Body of pancreas (tissue), 4 donors: ENCODE results near the gene M1AP. TPM values are rescaled to one million over a fixed set of nuclear protein-coding genes. Genes with fewer than 3 reads are reported as not detected.
"Not testable (repeated sequence)": the region's sequence is repeated elsewhere in the genome, so short reads cannot be mapped to it uniquely, and the experiment has no call there.

Experiments used
- ATAC-seq: fragments of 150-250 bp; one replicate; pipeline ENCODE4 v1.9.1; 2016
- DNase-seq, 4 donors: peaks; one replicate each; pipeline ENCODE4 v3.0.0-alpha.2; 2019
- H3K27ac ChIP-seq, 4 donors: fragments of 200-600 bp; sonication (generic); 1 replicate in 3 of 4; 2 replicates in 1 of 4; pipeline versions ENCODE4 v1.5.1 to v1.6.1; 2016 to 2019; ENCODE audit warnings: mild to moderate bottlenecking in 1 of 4, mixed read lengths in 1 of 4, moderate library complexity in 1 of 4
- H3K27me3 ChIP-seq, 2 donors: fragments of 200-600 bp; sonication (generic); one replicate each; pipeline ENCODE4 v1.6.0; 2016; ENCODE audit warnings: mild to moderate bottlenecking in 1 of 2
- H3K36me3 ChIP-seq, 2 donors: fragments of 200-600 bp; sonication (generic); replicated peaks in 1 of 2; 2 replicates each; pipeline ENCODE4 v1.5.1; 2016; ENCODE audit warnings: low read depth in 2 of 2; ENCODE audit not compliant: insufficient read depth in 1 of 2
- H3K4me1 ChIP-seq: fragments of 200-600 bp; sonication (generic); one replicate; pipeline ENCODE4 v1.6.0; 2016
- H3K4me3 ChIP-seq, 2 donors: fragments of 200-600 bp; sonication (generic); 1 replicate in 1 of 2; 2 replicates in 1 of 2; pipeline ENCODE4 v1.5.1; 2016 to 2019
- H3K9me3 ChIP-seq, 3 donors: fragments of 200-600 bp; sonication (generic); 1 replicate in 2 of 3; 2 replicates in 1 of 3; pipeline ENCODE4 v1.5.1; 2016
- POLR2A ChIP-seq, 3 donors: fragments of 450-650 bp; IDR thresholded peaks; one replicate each; pipeline ENCODE4 v1.6.1; 2016; ENCODE audit warnings: antibody characterized with exemption in 3 of 3, mild to moderate bottlenecking in 2 of 3
- WGBS, 2 donors: methylation state at CpG; one replicate each; pipeline ENCODE4 v1.1.5; 2017; 5-methylcytosine and 5-hydroxymethylcytosine counted together
- intact Hi-C: fragments of 100-400 bp; cut with DNase I; formaldehyde crosslinking; loops from one replicate; pipeline ENCODE4 v1.15.1; 2023
- total RNA-seq, 2 donors: library from RNA; depleted of rRNA; stranded (reverse); fragments of >200 nt; gene quantifications; one replicate each; pipeline ENCODE4 v1.1.0, GENCODE V29; 2016
- TF ChIP-seq, protein P1 (sequence below), 7 experiments: fragments of 450-650 bp in 4 of 7; fragments of 200-600 bp in 3 of 7; sonication (generic) in 3 of 7; IDR thresholded peaks; one replicate each; pipeline ENCODE4 v1.5.1; 2016 to 2019; ENCODE audit warnings: antibody characterized with exemption in 7 of 7

The M1AP gene
- total RNA-seq, 2 donors from 2014 or later, result not detected

DNA sequence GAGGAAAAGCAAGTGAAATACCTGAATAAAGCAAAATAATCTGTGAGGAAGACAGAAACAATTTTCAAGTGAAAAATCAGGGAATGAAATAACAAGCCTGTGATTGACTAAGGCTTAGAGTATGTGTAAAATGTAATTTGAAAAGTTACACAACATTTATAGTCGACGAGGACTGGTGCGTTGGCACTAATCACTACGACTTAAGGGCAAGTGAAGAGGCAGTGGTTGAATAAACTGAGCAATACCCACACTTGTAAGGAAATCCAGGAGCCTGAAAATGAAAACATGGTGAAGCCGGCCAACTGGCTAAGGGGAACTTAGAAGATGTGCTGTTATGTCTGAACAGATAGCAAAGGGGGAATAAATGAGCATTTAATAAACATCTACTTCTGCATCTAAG, 80.2 kb downstream of the M1AP start:
- Histone ChIP-seq H3K36me3 (no peaks in the 10 kb centered on the region), H3K4me3 (no peak overlapping the region), H3K4me1 (no peaks in the 10 kb centered on the region), H3K27me3 (no peaks in the 10 kb centered on the region), H3K9me3 (no peaks in the 10 kb centered on the region), H3K27ac (no peak overlapping the region)
- DNase-seq (no peak), ATAC-seq (no peak)
- WGBS, 2 donors, result 56 to 70% methylated on average over 5 of the region's 5 CpGs
- no peak for TF ChIP-seq POLR2A (IDR thresholded peaks at IDR 0.05)
- TF ChIP-seq, protein P1, sequence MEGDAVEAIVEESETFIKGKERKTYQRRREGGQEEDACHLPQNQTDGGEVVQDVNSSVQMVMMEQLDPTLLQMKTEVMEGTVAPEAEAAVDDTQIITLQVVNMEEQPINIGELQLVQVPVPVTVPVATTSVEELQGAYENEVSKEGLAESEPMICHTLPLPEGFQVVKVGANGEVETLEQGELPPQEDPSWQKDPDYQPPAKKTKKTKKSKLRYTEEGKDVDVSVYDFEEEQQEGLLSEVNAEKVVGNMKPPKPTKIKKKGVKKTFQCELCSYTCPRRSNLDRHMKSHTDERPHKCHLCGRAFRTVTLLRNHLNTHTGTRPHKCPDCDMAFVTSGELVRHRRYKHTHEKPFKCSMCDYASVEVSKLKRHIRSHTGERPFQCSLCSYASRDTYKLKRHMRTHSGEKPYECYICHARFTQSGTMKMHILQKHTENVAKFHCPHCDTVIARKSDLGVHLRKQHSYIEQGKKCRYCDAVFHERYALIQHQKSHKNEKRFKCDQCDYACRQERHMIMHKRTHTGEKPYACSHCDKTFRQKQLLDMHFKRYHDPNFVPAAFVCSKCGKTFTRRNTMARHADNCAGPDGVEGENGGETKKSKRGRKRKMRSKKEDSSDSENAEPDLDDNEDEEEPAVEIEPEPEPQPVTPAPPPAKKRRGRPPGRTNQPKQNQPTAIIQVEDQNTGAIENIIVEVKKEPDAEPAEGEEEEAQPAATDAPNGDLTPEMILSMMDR (IDR thresholded peaks at IDR 0.05), result no peak
- intact Hi-C loops, result no loop called here

DNA sequence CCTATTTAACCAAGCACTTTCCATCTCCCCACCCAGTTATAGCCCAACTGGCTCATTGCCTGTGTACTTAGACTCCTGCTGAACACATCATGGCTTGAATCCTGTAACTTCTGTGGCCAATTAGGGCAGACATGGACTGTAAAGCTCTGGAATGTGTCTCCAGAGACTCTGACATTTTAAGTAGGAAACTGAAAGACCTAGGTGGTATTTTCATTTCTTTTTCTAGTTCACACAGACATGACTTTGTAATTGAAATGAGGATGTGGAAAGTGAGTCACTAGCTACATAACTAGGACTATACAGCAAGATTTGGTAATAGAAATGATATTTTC, 81.4 kb downstream of the M1AP start:
- Histone ChIP-seq H3K9me3 (no peaks in the 10 kb centered on the region), H3K27me3 (no peaks in the 10 kb centered on the region), H3K4me1 (no peaks in the 10 kb centered on the region), H3K4me3 (no peak overlapping the region), H3K27ac (no peak overlapping the region), H3K36me3 (no peaks in the 10 kb centered on the region)
- intact Hi-C loops, result no loop called here
- ATAC-seq (no peak), DNase-seq (no peak)
- no peak for TF ChIP-seq POLR2A (IDR thresholded peaks at IDR 0.05)
- TF ChIP-seq, protein P1 (IDR thresholded peaks at IDR 0.05), result no peak

DNA sequence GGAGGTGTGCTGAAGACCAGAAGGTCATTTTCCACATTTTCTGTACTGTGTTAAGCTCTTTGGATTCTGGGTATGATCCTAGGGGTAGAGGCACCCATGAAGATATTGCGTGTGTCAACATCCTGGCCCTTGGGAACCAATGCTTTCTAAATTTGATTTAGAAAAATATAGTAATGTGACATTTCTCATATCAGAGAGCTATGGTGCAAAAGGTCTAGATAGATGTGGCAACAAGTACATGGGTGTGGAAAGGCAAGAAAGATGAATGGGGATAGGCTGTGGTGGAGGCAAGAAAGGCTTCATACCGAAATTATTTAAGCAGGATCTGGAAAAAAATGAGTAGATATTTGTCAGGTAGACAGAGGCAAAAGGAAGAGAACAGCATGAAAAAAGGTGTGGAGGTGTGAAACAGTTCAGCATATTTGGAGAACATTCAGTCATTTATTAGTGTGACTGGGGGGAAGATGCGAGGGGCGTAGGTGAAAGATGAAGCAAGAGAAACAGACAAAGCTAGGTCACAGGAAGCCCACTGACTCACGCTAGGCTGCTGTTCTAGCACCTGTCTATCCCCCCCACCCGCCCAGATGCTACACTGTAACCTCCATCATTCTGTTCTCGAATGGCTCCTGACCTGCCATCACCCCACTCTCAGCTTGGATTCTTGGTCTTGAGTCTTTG, 81.9 kb downstream of the M1AP start:
- H3K9me3 ChIP-seq, result no peaks in the 10 kb centered on the region
- no peak for ATAC-seq
- no peaks in the 10 kb centered on the region for H3K4me1 ChIP-seq
- TF ChIP-seq, protein P1 (IDR thresholded peaks at IDR 0.05), result no peak
- TF ChIP-seq POLR2A (IDR thresholded peaks at IDR 0.05), result no peak
- no peak overlapping the region for H3K4me3 ChIP-seq
- H3K27me3 ChIP-seq, result no peaks in the 10 kb centered on the region
- intact Hi-C loops, result no loop called here
- DNase-seq, result no peak
- H3K27ac ChIP-seq, result no peak overlapping the region
- WGBS, 2 donors, result 53 to 57% methylated on average over 7 of the region's 7 CpGs
- H3K36me3 ChIP-seq, result no peaks in the 10 kb centered on the region

DNA sequence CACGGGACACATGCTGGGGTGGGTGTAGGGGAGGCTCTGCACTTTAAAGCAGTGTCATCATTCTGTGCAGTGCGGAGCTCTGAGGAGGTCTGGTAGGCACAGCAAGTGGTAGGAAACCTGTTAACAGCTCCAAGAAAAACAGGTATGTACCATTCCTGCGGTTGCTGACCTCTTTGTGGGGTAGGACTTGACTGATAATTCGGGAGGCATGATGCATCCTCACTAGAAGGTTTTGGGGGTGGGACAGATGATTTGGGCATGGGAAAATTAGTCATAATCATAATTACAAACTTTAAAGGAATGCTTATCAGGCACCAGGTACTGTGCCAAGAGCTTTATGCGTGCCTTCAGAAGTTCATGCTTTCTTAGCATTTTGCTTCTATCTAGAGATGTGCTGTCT, 83.9 kb downstream of the M1AP start:
- H3K9me3 ChIP-seq, result no peaks in the 10 kb centered on the region
- H3K4me3 ChIP-seq, result no peak overlapping the region
- ATAC-seq, result no peak
- H3K27me3 ChIP-seq, result no peaks in the 10 kb centered on the region
- WGBS, 2 donors, result 44 to 71% methylated on average over 5 of the region's 5 CpGs
- H3K27ac ChIP-seq, result no peak overlapping the region
- H3K4me1 ChIP-seq, result no peaks in the 10 kb centered on the region
- TF ChIP-seq POLR2A (IDR thresholded peaks at IDR 0.05), result no peak
- TF ChIP-seq, protein P1 (IDR thresholded peaks at IDR 0.05), result no peak
- no peaks in the 10 kb centered on the region for H3K36me3 ChIP-seq
- DNase-seq, result no peak
- intact Hi-C loops, result no loop called here

DNA sequence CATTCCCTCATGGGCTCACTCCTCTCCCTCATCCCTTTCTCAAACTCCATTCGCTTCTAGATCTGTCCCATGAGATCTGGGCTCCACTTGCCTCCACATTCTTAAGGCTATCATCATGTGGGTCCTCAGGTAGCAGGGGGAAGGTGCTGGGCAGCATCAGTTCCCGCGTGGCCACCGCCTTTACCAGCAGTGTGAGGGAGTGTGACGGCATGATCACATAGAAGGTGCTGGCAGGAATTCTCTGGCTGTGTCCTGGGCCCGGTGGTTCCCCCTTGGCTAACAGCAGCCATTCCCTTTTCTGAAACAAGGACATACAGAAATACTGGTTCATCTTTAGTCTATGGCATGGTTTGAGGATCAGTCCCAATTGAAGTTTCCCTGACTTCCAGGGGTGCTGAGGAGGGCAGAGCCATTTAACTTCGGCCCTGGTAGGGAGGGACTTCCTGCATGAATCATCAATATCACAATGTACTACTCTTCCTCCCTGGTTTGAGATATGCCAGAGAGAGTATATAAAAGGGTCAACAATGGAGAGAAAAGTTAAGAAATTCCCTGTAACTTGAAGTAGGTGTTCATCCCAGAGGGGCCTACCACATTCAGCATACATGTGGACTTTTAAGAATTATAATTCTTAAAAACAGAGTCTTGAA, 85.9 kb downstream of the M1AP start:
- 66 to 80% methylated on average over 7 of the region's 7 CpGs for WGBS, 2 donors
- no peak overlapping the region for H3K4me3 ChIP-seq
- H3K27ac ChIP-seq, result no peak overlapping the region
- intact Hi-C loops, result no loop called here
- H3K36me3 ChIP-seq, result no peaks in the 10 kb centered on the region
- H3K27me3 ChIP-seq, result no peaks in the 10 kb centered on the region
- DNase-seq (no peak), ATAC-seq (no peak)
- no peaks in the 10 kb centered on the region for H3K4me1 ChIP-seq
- H3K9me3 ChIP-seq, result no peaks in the 10 kb centered on the region
- TF ChIP-seq, protein P1 (IDR thresholded peaks at IDR 0.05), result no peak
- TF ChIP-seq POLR2A (IDR thresholded peaks at IDR 0.05), result no peak

DNA sequence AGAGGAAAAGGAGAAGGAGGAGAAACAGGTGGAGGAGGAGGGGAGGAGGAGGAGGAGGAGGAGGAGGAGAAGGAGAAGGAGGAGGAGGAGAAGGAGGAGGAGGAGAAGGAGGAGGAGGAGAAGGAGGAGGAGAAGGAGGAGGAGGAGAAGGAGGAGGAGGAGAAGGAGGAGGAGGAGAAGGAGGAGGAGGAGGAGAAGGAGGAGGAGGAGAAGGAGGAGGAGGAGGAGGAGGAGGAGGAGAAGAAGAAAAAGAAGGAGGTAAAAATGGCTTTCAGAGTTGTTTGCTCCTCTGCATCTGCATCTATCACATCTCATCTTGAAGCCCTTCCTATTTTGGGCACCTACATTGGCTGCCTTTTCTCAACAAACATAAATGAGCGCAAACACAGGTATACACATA, 87.1 kb downstream of the M1AP start:
- 67 to 94% methylated on average over 1 of the region's 1 CpG for whole genome bisulfite sequencing, 2 donors
- intact Hi-C loops, H3K27me3 ChIP-seq, H3K4me1 ChIP-seq, H3K36me3 ChIP-seq, H3K27ac ChIP-seq, H3K4me3 ChIP-seq, ATAC-seq, H3K9me3 ChIP-seq, DNase-seq: not testable (repeated sequence)
